Measurements from ENCODE around the gene CYTH4.
"Not testable (repeated sequence)": the region's sequence is repeated elsewhere in the genome, so short reads cannot be mapped to it uniquely, and the experiment has no call there.

The CYTH4 gene

DNA sequence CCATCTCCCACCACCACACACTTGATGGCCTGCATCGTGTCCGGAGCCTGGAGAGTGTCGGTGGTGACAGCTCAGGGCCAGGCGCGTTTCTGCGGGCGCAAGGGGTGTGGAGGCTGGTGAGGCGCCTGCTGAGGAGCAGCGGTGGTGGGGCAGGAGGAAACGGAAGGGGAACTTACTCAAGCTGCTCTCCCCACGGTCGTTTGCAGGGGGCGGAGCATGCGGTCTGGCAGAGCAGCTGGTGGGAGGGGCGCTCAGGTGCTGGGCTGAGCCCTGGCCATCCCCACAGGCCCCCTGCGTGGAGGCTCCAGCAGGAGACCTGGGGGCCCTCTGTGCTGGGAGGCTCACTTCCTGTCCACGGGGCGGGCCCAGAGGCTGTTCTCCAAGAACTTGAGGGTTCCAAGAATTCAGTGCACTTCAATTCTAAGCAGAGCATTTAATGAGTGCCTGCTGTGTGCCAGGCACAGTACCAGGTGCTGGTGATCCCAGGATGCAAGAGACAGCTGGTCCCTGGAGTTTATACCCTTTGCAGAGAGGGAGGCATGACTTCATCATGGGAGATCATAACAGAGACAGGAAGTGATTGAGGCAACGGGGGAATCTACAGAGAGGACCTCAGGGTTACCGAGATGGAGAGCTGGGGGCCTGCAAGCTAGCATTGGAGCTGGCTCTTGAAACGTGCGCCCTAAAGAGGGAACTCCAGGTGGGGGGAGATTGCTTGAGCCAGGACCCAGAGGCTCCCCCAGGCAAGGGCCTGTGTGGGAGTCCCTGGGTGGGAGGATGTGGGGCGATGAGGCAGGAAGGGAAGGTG is 38.0 kb upstream of the CYTH4 start, which contains the start of gene RAC2:
TSS of gene RAC2 (minus strand) at position 156 of the 808 bp plus-strand sequence. CDS start at position 35, 121 bp downstream.
- DNase-seq (ENCODE audit: extremely low read depth, low read depth): no peak
- TF ChIP-seq, protein P1, sequence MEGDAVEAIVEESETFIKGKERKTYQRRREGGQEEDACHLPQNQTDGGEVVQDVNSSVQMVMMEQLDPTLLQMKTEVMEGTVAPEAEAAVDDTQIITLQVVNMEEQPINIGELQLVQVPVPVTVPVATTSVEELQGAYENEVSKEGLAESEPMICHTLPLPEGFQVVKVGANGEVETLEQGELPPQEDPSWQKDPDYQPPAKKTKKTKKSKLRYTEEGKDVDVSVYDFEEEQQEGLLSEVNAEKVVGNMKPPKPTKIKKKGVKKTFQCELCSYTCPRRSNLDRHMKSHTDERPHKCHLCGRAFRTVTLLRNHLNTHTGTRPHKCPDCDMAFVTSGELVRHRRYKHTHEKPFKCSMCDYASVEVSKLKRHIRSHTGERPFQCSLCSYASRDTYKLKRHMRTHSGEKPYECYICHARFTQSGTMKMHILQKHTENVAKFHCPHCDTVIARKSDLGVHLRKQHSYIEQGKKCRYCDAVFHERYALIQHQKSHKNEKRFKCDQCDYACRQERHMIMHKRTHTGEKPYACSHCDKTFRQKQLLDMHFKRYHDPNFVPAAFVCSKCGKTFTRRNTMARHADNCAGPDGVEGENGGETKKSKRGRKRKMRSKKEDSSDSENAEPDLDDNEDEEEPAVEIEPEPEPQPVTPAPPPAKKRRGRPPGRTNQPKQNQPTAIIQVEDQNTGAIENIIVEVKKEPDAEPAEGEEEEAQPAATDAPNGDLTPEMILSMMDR (IDR thresholded peaks at IDR 0.05; ENCODE audit: low read depth, low read length): no peak

DNA sequence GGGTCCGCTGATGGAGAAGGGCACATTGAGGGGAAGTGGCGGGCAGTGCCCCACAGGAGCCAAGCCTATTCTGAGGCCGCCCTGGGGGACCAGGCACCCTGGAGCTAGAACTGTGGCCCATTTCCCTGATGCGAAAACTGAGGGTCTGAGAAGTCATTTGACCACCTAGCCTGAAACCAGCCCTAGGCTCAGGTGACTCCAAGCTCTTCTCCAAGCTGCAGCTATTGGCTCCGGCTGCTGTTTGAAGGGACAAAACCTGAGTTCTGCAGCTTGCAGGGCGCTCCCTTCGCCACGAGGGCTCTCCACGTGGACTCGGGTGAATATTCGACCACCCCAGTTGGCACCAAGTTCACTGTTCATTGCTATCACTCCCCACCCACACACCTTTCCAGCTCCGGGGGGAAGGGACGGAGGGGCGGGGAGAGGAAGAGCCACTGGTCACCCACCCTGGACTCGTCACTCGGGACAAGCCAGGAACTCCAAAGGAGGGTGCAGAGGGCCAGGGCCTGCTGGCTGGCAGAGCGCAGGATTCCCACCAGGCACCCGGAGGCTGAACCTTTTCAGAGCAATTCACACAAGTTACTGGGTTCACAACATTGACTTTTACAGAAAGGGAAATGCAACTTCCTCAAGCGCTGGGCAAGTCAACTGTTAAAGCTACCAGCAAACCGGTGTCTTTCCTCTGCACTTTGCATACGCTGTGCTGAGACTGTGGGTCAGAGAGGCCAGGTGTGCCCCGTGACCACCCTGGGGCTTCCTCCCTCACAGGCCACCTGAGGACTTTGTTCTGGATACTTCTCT is 37.2 kb upstream of the CYTH4 start:
- TF ChIP-seq, protein P1 (IDR thresholded peaks at IDR 0.05; ENCODE audit: low read depth, low read length): no peak
- no peak for DNase-seq (ENCODE audit: extremely low read depth, low read depth)

DNA sequence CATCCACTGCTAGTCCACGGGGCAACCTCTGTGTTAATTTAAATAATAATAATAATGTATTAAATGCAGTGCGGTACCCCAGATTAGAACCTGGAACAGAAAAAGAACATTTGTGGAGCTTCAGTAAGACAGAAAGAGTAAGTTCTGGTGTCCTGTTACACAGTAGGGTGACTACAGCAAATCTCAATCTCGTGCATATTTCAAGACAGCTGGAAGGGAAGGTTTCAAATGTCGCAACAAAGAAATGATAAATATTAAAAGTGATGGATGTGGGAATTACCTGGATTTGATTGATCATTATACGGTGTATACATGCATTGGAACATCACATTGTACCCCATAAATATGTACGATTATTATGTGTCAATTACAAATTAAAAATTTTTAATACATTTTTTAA is 36.6 kb upstream of the CYTH4 start:
- TF ChIP-seq, protein P1 (IDR thresholded peaks at IDR 0.05; ENCODE audit: low read depth, low read length): no peak
- DNase-seq (ENCODE audit: extremely low read depth, low read depth): no peak

DNA sequence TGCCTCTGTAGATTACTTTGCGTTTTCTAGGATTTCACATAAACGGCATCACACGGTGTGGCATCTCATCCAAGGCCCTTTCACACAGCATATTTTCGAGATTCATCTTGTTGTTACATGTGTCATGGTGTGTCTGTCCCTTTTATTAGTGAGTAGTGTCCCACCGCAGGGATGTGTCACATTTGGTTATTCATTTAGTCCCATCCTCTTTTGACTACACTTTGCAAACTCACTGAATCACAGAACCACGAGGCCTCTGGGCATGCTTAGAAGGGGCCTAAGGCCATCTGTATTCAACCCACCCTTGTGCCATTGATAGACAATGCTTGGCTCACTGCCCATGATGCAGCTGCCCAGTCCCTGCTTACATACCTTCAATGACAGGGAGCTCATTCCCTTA is 34.1 kb upstream of the CYTH4 start:
- no peak for DNase-seq (ENCODE audit: extremely low read depth, low read depth)
- TF ChIP-seq, protein P1 (IDR thresholded peaks at IDR 0.05; ENCODE audit: low read depth, low read length): no peak

DNA sequence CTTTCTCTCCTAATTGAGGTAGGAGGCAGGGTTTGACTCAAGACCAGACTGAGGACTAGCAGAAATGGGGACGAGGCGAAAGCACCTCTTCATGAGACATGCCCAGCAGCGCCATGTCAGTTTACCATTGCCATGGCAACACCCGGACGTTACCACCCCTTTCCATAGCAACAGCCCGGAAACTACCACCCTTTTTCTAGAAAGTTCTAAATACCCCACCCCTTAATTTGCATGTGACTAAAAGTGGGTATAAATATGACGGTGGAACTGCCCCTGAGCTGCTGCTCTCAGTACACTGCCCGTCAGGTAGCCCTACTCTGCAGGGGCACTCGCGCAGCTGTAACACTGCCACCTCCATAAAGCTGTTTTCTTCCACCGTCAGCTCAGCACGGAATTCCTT is 32.3 kb upstream of the CYTH4 start:
- DNase-seq (ENCODE audit: extremely low read depth, low read depth): no peak
- TF ChIP-seq, protein P1 (IDR thresholded peaks at IDR 0.05; ENCODE audit: low read depth, low read length): no peak

DNA sequence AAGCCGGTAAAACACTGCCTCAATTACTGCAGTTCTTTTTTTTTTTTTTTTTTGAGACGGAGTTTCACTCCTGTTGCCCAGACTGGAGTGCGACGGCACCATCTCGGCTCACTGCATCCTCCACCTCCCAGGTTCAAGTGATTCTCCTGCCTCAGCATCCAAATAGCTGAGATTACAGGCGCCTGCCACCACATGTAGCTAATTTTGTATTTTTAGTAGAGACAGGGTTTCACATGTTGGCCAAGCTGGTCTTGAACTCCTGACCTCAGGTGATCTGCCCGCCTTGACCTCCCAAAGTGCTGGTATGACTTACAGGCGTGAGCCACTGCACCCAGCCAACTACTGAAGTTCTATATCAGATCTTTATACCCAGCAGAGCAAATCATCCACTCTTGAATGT is 30.5 kb upstream of the CYTH4 start:
- DNase-seq (ENCODE audit: extremely low read depth, low read depth): not testable (repeated sequence)

DNA sequence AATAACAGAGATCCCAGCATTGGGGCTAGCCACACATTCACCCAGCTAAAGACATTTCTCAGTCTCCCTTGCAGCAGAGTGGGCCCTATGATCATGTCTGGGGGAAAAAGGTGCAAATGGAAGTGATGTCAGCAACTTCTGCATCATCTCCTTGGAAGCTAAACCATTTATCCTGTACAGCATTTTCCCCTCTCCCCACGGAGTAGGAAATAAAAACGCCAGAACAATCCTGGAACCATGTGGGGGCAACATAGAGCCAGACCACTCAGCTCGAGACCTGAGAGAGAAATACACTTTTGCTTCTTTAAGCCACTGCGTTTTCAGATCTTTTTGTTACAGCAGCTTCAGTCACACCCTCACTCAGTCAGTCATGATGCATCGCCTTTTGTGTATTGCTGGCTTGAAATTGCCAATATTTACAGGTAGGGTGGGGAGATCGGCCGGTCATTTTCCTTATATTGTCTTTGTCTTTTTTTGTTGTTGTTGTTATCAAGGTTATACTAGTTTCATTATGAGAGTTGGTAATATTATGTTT is 29.1 kb upstream of the CYTH4 start:
- TF ChIP-seq, protein P1 (IDR thresholded peaks at IDR 0.05; ENCODE audit: low read depth, low read length): no peak; the same call in 1 of the 2 replicates
- no peak for DNase-seq (ENCODE audit: extremely low read depth, low read depth)

Data from AG09319 (cell line).